PC-9 (cell line): ENCODE data around the gene VWA8.

Experiments used
- EZH2 ChIP-seq: fragments of 200-600 bp; sonication (generic); IDR thresholded peaks from 2 replicates; pipeline ENCODE4 v1.8.0; 2017; ENCODE audit warnings: antibody characterized with exemption, low read depth
- TF ChIP-seq, protein P1 (sequence below): fragments of 200-600 bp; sonication (generic); conservative IDR thresholded peaks from 2 replicates; pipeline ENCODE4 v1.6.1; 2017; ENCODE audit warnings: mixed run types, antibody characterized with exemption, mild to moderate bottlenecking, moderate library complexity

DNA sequence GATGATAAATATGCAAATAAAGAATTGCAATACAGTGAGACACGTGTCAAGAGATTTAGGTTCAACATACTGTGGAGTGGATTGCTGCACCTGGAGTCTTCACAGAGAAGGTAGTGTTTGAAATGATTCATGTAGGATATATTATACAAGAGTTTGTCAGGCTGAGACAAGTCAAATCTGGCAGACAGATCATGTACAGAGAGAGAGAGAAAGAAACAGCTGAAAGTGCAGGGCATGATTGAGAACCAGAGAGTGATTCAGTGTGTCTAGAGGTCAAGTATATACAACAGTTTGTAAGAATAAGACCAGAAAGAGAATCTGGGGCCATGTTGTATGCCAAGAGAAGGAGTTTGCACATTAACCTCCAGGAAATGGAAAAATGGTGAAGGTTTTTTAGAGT is 2.1 kb upstream of the VWA8 start:
- TF ChIP-seq, protein P1, sequence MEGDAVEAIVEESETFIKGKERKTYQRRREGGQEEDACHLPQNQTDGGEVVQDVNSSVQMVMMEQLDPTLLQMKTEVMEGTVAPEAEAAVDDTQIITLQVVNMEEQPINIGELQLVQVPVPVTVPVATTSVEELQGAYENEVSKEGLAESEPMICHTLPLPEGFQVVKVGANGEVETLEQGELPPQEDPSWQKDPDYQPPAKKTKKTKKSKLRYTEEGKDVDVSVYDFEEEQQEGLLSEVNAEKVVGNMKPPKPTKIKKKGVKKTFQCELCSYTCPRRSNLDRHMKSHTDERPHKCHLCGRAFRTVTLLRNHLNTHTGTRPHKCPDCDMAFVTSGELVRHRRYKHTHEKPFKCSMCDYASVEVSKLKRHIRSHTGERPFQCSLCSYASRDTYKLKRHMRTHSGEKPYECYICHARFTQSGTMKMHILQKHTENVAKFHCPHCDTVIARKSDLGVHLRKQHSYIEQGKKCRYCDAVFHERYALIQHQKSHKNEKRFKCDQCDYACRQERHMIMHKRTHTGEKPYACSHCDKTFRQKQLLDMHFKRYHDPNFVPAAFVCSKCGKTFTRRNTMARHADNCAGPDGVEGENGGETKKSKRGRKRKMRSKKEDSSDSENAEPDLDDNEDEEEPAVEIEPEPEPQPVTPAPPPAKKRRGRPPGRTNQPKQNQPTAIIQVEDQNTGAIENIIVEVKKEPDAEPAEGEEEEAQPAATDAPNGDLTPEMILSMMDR, result no peak
- no peak for TF ChIP-seq EZH2
